GM18517 (cell line): ENCODE measurements around the gene ADH4.
"Not testable (repeated sequence)": the region's sequence is repeated elsewhere in the genome, so short reads cannot be mapped to it uniquely, and the experiment has no call there.

Source experiments
- ATAC-seq: cut with Tn5 transposase; IDR thresholded peaks from one replicate; pipeline ENCODE4 v1.9.1; 2021; ENCODE audit warnings: mild to moderate bottlenecking, moderate library complexity; ENCODE audit not compliant: unreplicated experiment

The ADH4 gene

DNA sequence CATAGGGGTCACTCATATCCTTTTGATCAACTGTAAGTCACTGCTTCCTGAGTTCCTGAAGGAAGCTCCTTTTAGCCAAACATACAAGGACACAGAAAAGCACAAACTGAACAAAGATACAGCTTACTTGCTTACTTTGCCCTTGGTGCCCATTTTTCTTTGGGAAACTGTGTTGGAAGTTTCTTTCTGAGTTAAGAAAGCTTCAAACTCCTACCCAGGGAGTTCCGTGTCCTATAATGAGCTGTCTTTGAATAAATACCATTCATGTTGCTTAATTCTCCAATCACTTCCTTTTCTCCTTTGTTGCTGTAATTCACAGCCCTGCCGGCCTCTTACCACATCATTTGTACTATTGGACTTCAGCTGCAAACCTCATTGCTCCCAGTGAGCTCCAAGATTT, at the start of gene ADH4:
ADH4 (minus strand) TSS at position 228 of the 400 bp plus-strand sequence; CDS start at position 153, 75 bp downstream.
- no peak for ATAC-seq

DNA sequence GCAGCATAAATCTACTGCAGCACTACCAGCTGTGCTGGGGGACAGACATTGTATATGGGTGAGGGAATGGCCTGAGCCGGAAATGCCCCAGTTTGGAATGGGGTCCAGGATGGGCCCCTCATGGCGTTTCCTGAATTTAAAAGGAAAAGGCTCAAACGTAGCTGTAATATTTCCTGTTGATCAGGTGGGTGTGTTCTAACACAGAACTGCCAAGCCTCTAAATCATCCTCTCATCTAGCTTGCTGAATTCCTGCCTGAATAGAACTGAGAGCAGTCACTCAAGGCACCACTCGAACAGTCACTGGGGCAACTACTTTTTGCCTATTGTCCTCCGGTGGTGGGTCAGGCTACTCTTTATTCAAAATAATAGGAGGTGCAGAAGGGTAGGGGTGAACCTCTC, 46.2 kb upstream of the ADH4 start:
- no peak for ATAC-seq

DNA sequence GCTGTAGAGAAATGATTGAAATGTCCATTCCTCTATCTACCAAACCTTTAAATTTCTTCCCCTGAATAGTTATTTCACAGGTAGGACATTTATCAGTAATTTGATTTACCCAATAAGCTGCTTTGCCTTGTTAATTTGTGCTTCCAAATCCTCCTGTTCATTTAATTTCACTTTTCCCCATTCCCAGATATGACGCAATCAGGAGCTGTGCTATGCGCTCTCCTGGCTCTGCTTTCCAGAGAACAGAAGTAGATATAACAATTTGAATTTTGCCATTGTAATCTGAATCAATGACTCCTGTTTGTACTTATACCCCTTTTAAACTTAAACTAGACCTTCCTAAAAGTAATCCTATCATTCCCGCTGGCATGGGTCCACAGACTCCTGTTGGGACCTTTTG, 45.8 kb upstream of the ADH4 start:
- not testable (repeated sequence) for ATAC-seq

DNA sequence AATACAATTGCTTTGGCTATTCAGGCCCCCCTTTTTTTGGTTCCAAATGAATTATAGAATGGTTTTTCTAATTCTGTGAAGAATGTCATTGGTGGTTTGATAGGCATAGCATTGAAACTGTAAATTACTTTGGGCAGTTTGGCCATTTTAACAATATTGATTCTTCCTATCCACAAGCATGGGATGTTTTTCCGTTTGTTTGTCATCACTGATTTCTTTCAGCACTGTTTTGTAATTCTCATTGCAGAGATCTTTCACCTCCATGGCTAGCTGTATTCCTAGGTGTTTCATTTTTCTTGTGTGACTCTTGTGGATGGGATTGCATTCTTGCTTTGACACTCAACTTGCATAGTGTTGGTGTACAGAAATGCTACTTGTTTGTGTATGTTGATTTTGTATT, 41.9 kb upstream of the ADH4 start:
- ATAC-seq, result no peak

DNA sequence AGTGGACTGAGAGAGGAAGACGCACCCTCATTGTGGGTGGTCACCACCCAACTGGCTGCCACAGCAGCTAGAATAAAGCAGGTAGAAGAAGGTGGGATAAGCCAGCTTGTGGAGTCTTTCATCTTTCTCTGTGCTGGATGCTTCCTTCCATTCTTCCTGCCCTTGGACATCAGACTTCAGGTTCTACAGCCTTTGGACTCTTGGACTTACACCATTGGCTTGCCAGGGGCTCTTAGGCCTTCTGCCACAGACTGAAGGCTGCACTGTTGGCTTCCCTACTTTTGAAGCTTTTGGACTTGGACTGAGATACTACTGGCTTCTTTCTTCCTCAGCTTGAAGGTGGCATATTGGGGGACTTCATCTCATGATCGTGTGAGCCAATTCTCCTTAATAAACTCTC, 41.5 kb upstream of the ADH4 start:
- no peak for ATAC-seq

DNA sequence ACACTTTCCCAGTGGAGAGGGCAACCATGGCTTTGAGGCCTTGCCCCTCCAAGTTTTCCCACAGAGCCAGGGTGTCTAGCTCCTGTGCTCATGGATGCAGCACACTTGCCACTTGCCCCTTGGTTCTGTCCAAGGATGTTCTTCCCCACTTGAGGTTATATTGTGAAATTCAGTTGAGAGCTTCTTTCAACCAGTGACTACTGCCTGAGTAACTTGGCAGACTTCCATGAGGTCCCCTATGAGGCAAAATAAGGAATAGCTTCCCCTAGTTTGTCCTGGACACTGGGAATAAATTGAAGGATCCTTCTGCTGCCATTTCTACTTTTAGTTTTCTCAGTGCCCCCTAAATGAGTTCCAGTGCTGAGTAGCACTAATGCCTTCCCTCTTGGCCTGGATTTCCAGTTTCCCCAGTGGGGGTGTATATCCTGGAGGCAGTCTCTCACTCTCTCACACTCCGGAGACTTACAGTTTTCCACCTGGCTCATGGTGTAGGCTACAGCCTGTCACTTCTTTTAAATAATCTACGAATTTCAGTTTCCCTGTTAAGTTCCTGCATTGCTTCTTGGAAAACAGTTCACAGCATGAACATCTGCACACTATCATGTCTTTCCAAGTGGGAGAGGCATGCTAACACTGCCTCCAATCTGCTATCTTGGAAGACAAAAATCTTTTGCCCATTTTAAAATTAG, 36.4 kb upstream of the ADH4 start:
- no peak for ATAC-seq

DNA sequence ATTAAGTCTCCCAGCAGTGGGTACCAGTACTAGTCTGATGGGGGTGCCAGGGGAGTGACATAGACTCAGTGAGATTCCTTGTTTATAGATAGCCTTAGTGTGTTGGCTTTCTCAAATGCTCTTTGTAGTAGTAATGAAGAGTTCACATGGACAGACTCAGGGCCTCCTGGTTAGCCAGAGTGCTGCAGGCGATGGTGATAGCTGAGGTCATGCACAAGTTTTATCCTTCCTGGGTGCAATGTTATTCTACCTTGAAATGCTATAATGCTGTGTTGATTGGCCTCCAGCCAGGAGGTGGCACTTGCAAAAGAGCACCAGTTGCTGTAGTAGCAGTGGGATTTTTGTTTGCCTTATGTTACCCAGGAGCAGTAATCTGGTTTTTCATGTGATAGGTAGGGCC, 35.5 kb upstream of the ADH4 start:
- ATAC-seq, result no peak

DNA sequence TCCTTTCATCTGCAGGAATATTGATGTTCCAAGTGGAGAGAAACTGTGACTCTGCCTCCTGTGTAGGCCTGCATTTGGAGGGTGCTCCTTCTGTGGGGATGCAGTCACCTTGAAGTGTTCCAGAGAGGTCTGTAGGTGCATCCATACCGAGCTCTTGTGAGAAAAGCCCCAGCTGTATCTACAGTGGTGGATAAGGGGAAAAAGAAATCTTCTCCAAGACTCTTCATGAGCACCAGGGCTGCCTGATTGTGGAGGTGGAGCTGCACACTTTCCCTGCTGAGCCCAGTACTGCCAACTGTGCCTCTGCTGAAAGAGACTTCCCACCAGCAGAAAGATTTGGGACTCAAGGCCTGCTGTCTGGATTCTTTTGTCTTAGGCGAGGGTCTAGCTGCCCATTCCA, 35.1 kb upstream of the ADH4 start:
- ATAC-seq, result no peak

DNA sequence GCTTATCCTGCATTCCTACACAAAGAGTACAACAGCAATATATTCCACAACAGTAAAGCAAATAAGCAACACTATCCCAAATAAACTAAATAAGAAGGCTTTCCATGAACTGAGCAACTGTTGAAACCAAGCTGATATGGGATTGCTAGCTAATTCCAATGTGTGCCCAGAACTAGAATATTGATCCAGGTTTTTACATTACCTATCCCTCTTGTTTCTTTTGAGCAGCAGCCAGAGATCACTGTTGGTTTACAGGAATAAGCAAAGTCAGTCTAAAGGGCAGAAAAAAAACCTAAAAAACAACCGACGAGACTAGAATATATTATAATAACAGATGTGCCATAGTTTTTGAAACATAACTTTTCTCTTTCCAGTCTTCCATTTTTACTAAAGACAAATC, 22.4 kb upstream of the ADH4 start:
- ATAC-seq, result no peak

DNA sequence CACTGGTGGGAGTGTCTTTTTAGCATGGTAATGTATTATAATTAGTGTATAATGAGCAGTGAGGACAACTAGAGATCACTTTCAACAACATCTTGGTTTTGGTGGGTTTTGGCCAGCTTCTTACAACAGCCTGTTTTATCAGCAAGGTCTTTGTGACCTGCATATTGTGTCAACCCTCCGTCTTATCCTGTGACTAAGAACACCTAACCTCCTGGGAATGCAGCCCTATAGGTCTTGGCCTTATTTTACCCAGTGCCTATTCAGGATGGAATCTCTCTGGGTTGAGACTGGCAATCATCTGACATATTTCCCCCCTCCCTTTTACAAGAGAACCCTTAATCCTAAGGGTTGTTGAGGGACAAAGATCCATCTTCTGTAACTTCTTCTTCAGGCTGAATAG, 21.9 kb upstream of the ADH4 start:
- ATAC-seq, result no peak

DNA sequence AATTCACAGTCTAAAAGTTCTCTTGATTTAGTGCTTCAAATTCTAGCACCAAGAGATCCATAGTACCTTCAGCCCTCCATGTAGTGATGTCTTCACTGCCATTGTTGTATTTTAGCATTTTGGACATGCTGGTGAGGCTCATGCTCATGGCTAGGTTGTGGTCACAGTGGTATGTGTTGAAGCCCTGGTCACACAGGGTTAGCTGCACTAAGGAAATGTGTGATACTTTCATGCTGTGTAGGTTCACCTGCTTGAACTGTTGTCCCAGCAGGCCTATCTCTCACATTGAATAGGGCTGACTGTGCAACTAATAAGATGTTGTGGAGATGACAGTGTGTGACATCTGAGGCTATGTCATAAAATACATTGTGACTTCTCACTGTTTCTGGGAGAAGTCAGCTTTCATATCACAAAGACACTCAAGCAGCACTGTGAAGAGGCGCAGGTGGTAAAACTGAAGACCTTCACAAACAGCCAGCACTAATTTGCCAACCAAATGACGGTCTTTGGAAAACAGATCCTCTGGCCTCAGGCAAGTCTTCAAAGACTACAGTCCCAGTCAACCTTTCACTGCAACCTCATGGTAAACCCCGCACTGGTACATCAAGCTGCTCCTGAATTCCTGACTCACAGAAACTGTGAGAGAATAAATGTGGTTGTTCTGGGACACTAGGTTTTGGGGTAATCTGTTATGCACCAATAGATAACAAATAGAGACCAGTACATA, 17.4 kb upstream of the ADH4 start:
- no peak for ATAC-seq

DNA sequence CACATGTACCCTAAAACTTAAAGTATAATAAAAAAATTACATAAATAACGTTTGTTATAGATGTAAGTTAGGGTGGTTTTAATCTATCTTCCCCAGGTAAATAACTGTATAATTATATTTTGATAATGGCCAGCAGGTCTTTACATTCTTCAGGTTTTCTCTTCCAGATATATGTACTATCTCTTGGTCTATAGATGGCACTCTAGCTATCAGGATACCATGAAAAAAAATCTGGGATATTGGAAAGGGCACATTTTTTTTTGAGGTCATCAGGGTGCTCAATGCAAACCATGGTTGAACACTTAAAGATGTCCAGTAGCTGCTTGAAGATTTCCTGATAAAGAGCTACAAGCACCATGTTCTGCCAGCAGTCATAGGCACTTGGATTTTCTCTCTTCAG, 15.6 kb upstream of the ADH4 start:
- ATAC-seq, result no peak

DNA sequence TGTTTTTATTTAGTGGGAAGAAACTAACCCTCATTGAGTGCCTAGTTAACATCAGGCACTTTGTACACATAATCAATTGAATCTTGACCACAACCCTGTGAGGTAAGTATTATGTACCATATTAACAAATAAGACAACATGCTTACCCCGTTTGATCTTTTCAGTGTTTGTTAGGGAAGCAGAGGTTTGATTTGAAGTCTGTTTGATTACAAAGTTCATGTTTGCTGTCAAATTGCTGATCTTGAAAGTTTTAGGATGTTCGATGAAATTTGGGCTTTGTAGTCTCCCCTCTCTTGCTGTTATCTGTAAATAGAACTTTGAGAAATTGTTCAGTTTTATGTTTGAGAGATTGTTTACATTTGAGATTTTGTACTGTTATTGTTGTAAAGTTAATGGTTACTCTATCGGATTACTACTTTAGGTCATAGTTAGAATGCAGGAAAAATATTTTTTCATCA, 13.4 kb upstream of the ADH4 start:
- no peak for ATAC-seq

DNA sequence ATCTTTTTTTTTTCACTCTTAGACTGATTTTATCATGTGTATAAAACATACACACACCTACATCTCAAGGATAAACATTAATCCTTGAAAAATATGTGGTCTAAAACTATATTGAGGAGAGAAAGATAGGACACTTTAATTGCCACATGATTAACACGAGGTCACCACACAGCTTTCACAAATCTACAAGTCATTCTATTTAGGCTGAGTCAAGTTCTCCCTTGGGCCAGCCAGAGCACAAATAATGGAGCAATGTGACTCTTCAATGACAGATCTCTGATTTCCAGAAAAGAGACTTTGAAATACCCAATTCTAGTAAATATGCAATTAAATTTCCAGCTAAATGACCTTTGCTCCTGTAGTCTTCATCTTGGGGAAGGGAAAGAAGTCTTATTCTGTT, 12.9 kb upstream of the ADH4 start:
- ATAC-seq, result no peak

DNA sequence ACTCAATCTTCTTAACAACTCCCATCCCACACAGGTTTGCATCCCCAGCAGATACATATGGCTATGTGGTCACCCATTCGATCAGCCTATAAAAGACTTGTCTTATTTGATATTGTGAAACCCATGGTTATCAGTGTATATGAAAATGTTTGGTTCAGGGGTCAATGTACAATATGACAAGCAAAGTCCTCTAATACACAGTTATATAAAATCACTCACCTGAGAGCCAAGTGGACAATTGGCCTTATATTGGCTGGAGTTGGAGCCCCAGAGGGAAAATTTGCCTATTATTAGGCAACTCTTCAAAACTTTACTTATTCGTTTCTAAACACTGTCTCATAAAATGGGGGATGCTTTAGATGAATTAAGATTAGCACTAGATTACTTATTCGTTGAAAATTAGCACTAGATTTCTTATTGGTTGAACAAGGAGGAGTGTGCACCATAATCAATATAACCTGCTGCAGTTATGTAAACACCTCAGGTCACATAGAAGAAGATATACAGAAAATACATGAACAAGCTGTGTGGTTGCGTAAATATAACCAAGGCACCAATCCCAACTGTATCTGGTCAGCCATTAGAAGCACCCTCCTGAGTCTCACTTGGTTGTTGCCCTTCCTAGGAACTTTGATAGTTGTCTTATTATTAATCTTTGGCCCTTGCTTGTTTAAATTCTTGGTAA, 10.7 kb upstream of the ADH4 start:
- ATAC-seq, result no peak

DNA sequence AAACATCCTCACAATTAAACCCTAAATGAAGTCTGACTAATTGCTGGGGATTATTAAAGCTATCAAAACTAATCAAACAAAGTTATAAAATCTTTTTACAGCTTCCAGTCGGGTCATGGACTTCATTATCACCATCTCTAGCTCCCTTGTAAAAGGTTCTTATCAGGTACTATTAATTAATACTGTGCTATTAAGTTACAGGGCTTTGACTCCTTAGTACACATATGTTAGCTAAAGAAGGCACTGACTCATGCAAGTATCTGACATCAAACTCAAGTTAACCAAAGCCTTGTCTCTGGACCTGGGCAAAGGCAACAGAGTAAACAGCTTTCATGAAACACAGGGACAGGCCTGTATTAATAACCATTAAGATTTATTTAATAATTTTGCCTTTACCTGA, 7.9 kb upstream of the ADH4 start:
- ATAC-seq, result no peak

DNA sequence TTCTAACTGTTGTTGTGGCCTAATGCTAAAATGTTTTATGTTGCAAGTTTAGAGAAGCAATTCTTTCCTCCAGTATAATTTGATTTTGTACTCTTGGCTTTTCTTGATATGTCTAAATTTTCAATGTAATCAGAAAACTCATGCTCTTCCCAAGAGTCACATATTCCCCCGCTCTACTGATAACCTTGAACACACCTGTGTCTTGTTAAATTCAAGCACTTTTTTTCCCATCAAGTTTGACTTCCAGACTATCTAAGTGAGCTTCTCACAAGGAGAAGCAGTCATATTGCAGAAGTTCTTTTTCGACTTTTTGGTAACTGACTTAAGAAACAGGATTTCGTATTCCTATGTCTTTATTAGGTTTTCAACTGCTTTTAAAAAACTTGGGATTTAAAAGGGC, 7.4 kb upstream of the ADH4 start:
- no peak for ATAC-seq

DNA sequence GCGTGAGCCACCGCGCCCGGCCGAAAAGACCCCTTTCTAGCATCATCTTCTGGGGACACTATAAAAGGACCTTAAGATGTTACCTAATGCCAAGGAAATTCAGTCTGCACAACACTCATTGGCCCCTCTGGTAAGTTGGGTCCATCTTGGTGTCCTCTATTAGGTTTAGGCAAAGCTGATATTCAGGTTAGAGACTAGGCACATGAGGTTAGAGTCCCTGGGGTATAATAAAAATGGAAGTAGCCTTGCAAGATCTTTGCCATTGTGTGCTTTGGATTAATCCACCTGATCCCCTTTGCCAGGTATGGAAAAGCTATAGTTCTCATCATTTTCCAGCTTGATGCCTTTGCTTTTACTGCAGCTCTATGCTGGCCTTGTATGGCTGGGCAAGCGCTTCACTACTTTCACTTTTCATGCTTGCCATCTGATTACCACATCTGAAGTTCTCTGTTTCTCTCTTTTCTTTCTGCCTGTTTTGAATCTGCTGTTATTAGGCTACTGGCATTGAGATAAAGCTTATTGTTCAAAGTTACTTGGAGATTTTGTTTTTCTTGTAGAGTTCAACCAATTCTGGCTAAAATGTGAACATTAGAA, 5.4 kb upstream of the ADH4 start:
- ATAC-seq, result no peak

DNA sequence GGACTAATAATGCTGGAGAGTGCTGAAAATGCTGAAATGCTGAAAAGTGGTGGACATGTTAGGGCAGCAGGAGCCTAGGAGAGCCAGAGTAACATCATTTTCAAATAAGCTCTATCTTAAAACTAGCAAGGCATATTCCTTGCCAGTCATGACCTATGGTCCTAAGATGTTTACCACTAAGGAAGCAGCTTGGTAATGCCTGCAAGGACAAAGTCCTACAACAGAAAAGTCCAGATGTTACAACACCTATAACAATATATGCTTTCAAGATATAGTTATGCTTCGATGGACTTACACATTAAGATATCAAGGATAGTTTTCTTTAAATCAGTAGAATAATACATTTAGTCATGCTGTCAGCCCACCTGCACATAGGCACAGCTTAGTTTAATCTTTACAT, 4.5 kb upstream of the ADH4 start:
- no peak for ATAC-seq

DNA sequence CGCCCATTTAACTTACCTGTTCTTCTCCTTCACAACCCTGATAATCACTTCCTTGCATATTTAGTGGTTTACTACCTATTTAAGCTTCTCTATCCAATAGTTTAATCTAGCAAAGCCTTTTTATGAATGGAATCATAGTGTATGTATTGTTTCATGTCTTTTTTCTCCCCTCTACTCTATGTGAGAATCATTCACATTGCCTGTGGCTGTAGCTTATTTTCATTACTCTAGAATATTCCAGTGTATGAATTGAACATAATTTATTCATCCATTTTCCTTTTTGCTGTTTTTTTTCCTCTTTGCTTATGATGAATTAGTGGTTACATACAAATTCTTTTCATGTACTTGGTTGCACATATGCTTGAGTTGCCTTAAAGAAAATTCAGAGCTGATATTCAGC, 490 bp upstream of the ADH4 start:
- no peak for ATAC-seq

DNA sequence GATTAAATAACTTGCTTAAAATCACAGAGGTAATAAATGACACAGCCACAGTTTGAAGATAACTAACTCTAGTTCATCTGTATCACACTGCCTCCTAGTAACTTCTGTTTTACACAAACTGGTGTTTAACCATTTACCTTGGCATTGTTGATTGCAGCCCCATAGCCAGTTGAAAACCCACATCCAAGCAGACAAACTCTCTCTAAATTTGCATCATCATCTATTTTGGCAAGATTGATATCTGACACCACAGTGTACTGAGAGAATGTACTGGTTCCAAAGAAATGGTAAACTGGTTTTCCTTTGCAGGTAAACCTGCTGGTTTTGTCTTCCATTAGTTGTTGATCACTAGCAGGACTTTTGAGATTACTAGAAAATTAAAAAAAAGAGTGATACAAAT, 7.8 kb downstream of the ADH4 start:
- no peak for ATAC-seq
